Limb (tissue), 2 donors: ENCODE measurements around the gene HDAC6.
"Not testable (repeated sequence)": the region's sequence is repeated elsewhere in the genome, so short reads cannot be mapped to it uniquely, and the experiment has no call there.

Source experiments
- DNase-seq, 2 donors: peaks; one replicate each; pipeline ENCODE4 v3.0.0-alpha.2; 2016; ENCODE audit errors: extremely low spot score in 2 of 2

The HDAC6 gene

DNA sequence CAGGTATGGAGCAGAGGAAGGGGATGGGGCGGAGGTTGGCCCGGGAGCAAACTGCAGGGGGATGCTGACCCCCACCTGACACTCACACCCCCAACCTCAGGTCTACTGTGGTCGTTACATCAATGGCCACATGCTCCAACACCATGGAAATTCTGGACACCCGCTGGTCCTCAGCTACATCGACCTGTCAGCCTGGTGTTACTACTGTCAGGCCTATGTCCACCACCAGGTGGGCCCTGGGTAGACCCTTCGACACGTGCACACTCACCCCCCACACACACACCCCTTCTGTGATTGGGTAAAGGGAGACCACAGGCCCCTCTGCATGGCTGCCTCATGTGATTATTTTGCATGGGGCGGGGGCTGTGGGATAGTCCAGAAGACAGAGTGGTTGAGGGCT lies 22.2 kb downstream of the HDAC6 start:
- DNase-seq, result no peak

DNA sequence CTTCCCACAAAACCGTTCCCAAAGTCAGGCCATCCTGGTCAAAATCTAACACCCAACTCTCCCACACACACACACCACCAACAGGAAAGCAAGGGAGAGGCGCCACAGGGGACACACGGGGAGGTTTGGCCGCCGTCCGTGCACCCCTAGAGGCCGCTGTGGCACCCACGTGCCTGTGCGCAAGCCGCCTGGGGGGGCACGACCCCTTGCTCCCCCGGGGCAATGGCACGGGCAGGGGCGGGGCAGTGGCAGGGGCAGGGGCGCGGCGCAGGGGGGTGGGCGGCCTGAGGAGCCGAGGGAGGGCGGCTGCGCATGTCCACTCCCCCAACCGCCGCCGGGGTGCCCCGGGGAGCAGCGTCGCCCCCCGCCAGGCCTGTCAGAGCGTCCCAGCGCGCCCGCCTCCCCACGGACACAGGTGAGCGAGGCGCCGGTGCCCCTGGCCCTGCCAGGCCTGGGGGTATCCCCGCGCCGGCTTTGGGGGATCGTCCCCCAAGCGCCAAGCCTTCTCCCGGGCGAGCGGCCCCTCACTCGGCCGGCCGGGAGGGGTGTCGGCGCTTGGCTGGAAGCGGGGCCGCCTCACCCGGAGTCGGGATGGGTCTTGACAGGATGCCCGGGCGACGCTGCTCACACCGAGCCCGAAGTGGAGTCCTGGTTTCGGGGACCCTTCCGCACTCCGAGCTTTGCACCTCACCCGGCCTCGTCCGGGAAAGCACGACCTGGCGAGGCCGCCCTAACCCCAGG lies 24.4 kb downstream of the HDAC6 start, which contains the start of gene ERAS:
Gene ERAS, plus strand, starts transcription at position 379 of the 741 bp plus-strand sequence. CDS start 2,611 bp downstream, outside the sequence.
- DNase-seq, result no peak

DNA sequence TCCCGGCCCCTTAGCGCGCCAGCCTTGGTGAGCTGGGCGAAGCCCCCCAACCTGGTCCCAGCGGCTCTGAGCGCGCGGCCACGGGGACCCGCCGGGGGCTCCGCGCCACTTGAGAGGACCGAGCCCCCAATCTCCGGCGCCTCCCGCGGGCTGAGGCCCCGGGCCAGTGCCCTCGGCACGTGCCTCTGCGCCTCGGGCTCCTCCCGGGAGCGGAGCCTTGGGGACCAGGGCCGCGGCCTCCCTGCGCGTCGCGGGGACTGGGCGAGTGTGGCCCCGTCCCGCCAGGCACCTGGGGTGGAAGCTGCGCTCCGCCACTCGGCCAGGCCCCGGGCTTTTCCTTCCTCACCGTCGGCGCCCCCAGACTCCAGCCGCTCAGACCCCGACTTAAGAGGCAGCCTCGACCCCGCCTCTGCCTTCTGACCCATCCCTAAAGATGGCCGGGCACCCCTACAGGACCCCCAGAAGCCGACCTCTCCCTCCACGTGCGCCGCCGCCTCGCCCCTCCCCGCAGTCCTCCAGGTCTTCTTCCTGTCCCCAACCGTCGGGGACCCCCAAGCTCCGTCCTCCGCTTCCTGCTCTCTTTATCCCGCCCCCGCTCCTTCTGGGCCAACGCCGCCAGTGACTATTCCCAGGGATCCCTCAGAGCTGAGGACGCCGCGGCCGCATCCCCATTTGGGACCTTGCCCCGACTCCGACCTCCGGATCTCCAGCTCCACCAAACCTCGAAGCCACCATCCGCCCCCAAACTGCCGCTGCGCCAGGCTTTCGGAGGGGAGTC lies 25.2 kb downstream of the HDAC6 start:
- no peak for DNase-seq

DNA sequence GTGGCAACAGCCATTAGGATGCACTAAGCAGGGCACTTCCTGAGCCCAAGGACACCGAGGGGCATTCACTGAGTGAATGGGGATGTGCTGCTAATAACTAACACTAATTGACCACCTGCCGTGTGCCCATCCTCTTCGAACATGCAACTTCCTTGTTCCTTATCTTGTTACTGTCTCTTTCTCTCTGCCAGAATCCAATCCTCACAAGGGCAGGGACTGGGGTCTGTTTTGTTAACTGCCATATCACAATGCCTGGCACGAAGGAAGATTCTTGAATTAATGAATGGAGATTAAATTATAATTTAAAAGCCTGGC lies 25.7 kb downstream of the HDAC6 start:
- DNase-seq, result no peak

DNA sequence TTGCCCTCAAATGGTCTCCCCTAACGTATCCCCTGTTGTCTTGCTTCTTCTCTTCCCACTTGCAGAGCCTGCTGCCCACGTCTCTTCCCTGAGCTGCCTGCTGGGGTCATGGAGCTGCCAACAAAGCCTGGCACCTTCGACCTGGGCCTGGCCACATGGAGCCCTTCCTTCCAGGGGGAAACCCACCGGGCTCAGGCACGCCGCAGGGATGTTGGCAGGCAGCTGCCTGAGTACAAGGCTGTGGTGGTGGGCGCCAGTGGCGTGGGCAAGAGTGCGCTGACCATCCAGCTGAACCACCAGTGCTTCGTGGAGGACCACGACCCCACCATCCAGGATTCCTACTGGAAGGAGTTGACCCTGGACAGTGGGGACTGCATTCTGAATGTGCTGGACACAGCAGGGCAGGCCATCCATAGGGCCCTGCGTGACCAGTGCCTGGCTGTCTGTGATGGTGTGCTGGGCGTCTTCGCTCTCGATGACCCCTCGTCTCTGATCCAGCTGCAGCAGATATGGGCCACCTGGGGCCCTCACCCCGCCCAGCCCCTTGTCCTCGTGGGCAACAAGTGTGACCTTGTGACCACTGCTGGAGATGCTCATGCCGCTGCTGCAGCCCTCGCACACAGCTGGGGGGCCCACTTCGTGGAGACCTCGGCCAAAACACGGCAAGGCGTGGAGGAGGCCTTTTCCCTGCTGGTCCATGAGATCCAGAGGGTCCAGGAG lies 27.3 kb downstream of the HDAC6 start:
- no peak for DNase-seq

DNA sequence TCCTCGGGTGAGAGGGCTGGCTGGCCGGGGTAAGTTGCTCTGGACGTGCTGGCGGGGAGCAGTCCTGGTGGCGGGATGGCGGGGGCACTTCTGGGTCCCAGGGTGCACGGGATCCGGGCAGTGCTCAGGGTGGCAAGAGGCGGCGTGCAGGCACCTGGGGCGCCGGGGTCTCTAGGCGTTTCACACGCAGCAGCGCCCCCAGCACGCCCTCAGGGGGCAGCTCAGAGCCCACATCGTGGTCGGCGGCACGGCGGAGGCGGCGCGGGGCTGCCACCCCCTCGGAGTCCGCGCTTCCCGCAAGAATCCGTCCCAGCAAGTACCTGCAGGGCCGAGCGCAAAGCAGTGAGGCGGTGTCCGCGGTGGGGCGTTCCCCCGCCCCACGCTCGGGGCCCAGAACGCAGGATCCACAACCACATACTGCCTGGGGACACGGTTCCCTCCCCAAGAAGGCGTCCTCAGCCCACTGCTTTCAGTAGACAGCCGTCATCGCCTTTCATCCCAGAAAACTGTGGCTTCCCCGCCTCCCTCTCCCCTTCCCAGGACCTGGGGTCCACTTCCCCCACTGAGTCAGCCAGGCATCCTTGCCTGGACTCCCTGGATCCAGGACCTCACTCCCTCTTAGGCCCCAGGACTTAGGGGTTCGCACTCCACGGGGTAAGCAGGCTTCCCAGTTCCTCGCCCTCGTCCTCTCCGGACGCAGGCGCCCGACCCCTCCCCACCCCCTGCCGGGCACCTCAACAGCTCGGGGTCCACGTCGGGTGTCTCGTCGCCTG lies 29.5 kb downstream of the HDAC6 start:
- DNase-seq, result no peak

DNA sequence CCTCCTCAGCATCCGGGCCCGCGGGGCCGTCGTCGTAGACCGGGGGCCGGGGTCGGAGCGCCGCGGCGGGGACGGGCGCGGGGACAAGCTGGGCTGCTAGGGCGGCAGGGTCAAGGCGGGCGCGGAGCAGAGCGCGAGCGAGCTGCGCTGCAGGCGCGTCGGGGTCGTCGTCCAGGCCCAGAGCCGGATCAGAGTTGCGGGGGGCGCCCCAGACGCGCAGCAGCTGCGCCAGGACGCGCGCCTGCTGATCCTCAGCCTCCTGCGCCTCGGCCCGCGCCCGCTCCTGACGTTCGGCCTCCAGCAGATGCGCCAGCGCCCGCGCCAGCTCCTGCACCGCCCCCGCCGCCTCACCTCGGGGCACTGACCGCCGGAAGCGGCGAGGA lies 30.0 kb downstream of the HDAC6 start:
- no peak for DNase-seq

DNA sequence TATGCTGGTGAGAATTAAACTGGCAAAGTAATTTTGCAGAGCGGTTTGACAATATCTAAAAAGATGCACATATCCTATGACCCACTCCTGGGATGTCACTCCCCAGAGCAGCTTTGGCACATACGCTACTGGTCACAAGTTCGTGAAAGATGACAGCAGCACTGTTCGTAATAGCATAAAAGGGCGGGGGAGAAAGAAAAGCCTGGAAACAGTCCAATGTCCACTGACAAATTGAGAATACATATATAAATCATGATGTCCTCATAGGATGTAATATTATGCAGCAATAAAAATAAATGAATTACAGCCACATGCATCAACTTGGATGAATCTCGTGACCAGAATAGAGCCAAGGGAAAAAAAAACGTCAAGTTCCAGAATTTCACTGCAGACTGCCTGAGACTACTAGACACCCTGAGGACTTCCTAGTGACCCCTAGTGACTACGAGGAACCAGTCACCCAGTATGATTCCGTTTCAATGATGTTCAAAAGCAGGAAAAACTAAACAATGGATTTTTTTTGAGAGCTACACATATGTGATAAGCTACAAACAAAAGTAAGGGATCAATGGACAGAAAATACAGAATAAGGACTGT lies 31.8 kb downstream of the HDAC6 start:
- no peak for DNase-seq

DNA sequence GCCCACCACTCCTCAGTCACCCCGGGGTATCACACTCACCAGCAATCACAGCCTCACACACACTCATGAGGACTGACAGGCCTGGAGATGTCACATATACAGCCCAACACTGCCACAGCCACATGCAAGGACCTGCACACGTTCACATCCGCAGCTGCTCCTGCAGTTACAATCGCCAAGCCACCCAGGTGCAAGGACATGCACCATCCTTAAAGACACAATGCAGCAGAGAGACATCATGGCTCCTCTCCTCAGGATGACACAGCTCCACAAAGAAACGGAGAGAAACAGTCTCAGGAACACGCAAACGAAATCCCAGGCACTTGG lies 32.5 kb downstream of the HDAC6 start:
- DNase-seq, result peak in 1 of 2 donors; percentile 27

DNA sequence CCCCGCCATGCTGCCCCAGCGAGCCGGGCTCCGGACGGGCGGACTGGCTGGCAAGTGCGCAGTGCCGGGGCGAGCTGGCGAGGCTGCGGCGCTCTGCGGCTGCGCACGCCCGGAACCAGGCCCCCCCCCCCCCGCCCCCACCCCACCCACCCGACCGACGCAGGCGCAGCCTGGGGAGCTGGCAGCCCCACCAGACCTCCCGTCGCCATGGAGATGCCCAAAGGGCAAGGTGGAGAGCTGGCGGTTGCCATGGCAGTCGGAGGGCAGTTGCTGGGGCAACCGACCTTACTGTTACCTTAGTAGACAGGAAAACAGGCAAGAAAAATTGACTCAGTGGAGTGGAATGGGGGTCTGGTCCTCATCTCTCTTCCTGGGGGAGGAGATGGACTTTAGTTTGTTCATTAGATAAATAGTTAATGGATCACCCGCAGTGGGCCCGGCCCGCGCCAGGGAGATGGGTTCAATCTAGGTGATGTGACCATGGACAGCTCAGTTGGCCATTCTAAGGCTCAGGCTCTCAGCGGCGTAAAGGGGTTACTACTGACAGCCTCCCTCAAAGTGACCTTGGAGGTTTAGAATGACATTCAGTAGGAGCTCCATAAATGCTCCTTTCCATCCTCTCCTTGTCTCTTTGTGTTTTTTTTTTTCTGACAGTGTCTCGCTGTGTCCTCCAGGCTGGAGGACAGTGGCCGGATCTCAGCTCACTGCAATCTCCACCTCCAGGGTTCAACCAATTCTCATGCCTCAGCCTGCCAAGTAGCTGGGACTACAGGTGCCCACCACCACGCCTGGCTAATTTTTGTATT lies 33.9 kb downstream of the HDAC6 start, which contains the start of gene PCSK1N:
Gene PCSK1N, minus strand, starts transcription at position 87 of the 806 bp plus-strand sequence. Its CDS starts 78 bp downstream, at position 9.
- peak in 1 of 2 donors; percentile 65 for DNase-seq

DNA sequence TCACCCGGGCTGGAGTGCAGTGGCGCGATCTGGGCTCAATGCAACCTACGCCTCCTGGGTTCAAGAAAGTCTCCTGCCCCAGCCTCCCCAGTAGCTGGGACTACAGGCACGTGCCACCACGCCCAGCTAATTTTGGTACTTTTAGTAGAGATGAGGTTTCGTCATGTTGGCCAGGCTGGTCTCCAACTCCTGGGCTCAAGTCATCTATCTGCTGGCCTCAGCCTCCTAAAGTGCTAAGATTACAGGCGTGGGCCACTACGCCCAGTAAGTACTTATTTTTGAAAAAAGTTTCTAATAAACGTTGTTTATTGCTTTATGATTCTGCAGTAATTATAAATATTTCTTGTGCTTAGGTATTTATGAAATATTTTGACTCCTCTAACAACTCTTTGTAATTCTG lies 37.8 kb downstream of the HDAC6 start:
- DNase-seq, result no peak

DNA sequence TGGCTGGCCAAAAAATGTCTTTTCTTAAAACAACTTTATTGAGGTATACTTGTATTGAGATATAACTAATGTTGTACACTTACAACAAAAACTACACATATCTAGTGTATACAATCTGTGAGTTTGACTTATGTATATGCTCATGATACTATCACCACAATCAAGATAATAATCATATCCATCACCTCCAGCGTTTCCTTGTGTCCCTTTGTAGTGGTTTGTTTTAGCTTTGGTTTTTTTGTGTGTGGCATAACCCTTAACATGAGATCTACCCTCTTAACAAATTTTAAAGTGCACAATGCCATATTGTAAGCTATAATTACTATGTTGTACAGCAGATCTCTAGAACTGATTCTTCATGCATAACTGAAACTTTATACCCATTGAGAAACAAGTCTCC lies 47.0 kb downstream of the HDAC6 start:
- DNase-seq, result no peak

DNA sequence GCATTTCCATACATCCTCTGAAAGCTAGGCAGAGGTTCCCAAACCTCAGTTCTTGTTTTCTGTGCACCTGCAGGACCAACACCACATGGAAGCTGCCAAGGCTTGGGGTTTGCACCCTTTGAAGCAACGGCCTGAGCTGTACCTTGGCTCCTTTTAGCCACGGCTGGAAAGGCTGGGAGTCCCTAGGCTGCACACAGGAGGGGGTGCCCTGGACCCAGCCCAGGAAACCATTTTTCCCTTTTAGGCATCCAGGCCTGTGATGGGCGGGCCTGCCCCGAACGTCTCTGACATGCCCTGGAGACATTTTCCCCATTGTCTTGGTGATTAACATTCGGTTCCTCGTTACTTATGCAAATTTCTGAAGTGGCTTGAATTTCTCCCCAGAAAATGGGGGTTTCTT lies 51.0 kb downstream of the HDAC6 start:
- no peak for DNase-seq

DNA sequence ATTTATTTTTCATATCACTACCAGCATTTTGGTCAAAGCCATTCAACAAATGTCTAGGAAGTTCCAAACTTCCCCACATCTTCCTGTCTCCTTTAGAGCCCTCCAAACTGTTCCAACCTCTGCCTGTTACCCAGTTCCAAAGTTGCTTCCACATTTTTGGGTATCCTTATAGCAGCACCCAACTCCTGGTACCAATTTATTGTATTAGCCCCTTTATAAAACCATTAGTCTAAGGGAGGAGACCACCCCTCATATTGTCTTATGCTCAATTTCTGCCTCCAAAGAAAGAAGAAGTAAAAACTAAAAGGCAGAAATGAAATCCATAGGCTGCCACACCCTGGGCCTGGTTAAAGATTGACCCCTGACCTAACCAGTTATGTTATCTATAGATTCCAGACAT lies 51.6 kb downstream of the HDAC6 start:
- not testable (repeated sequence) for DNase-seq

DNA sequence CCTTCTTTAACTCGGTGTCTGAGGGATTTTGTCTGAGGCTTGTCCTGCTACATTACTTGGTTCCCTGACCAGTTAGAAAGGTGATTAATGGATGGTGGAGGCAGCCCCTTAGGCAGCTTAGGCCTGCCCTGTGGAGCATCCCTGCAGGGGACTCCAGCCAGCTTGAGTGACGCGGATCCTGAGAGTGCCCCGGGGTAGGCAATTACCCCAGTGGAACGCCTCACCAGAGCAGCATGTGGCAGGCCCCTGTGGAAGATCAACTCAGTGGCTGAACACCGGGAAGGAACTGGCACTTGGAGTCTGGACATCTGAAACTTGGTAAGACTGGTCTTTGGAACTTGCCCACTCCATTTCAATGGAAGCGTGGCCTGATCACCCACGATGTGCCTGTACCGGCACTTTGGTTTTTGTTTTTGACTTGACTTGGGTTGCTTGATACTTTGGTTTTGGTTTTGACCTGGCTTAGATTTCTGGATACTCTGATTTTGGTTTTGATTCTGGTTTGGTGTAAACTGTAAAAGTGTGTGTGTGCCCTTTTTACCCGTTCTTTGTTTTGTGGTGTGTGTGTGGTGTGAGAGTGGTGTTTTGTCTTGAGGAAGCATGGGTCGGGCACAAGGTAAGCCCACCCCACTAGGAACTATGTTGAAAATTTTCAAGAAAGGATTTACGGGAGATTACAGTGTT lies 52.4 kb downstream of the HDAC6 start:
- DNase-seq, result not testable (repeated sequence)

DNA sequence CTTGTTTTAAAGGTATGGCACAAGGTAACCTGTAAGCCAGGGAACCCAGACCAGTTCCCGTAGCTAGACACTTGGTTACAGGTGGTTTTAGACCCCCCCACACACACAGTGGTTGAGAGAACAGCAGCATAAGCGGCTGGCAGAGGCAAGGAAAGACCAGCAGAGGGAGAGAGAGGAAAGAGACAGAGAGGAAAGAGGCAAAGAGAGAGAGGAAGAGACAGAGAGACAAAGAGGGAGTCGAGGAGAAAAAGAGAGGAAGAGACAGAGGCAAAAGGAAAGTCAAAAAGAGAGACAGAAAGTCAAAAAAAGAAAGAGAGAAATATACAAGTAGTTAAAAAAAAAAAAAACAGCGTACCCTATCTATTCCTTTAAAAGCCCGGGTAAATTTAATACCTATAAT lies 53.0 kb downstream of the HDAC6 start:
- DNase-seq, result no peak

DNA sequence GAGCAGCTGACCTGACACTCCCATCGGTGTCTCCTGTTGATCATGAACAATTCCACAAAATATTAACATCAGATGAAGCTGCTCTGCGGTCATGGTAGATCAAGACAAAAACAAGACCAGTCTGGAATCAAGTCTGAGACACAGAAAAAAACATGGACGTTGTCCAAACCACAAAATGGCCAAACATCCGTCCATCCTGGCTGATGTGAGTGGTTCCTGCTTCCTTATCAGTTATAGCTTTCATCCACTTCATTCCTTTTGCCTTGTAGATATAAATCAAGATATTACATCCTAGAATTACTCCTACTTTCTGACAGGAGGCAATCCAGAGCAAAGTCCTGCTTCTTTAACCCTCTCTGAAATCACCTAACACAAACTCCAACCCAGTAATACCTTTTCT lies 62.3 kb downstream of the HDAC6 start:
- DNase-seq, result no peak

DNA sequence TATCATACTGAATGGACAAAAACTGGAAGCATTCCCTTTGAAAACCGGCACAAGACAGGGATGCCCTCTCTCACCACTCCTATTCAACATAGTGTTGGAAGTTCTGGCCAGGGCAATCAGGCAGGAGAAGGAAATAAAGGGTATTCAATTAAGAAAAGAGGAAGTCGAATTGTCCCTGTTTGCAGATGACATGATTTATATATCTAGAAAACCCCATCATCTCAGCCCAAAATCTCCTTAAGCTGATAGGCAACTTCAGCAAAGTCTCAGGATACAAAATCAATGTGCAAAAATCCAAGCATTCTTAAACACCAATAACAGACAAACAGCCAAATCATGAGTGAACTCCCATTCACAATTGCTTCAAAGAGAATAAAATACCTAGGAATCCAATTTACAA lies 70.2 kb downstream of the HDAC6 start:
- DNase-seq, result not testable (repeated sequence)
